A673 (cell line): Measurements from ENCODE around the gene BRWD1. TPM values are rescaled to one million over a fixed set of nuclear protein-coding genes. Genes with fewer than 3 reads are reported as not detected.

Experiments used
- BruUV-seq: library from RNA; stranded (reverse); fragments of 400-500 nt; replicated peaks from 2 replicates; lab custom pipeline; 2021; lab: Mats Ljungman, UMichigan
- CTCF ChIA-PET: fragments of 300-600 bp; sonication (Branson Sonifier 250); formaldehyde crosslinking; loops from one replicate; lab custom pipeline; 2022; ENCODE audit warnings: antibody characterized with exemption; lab: Charles Lee
- POLR2A ChIA-PET: fragments of 300-600 bp; sonication (Branson Sonifier 250); formaldehyde crosslinking; loops from one replicate; lab custom pipeline; 2022; ENCODE audit warnings: antibody characterized with exemption; ENCODE audit not compliant: low non-redundant PET; lab: Charles Lee
- DNase-seq: peaks from one replicate; pipeline ENCODE4 v3.0.0-alpha.2; 2015; ENCODE audit warnings: low spot score
- H3K27ac ChIP-seq: fragments of 200-600 bp; sonication (generic); 2 replicates; pipeline ENCODE4 v1.5.1; 2016; ENCODE audit warnings: mixed run types, low read depth, mild to moderate bottlenecking, mixed read lengths, antibody characterized with exemption, low read length; ENCODE audit not compliant: poor library complexity, severe bottlenecking
- H3K27me3 ChIP-seq: fragments of 200-600 bp; sonication (generic); replicated peaks from 2 replicates; pipeline ENCODE4 v1.6.1; 2017; ENCODE audit warnings: mixed run types, low read depth, mild to moderate bottlenecking, mixed read lengths, antibody characterized with exemption, low read length; ENCODE audit not compliant: insufficient read depth, poor library complexity
- H3K36me3 ChIP-seq: fragments of 200-600 bp; sonication (generic); 2 replicates; pipeline ENCODE4 v1.6.1; 2016; ENCODE audit warnings: mixed run types, mild to moderate bottlenecking, mixed read lengths, antibody characterized with exemption, low read length; ENCODE audit not compliant: insufficient read depth, poor library complexity, severe bottlenecking
- H3K4me1 ChIP-seq: fragments of 200-600 bp; sonication (generic); 2 replicates; pipeline ENCODE4 v1.6.1; 2017; ENCODE audit warnings: mixed run types, mild to moderate bottlenecking, mixed read lengths, antibody characterized with exemption, low read length; ENCODE audit not compliant: insufficient read depth, poor library complexity, severe bottlenecking
- H3K4me3 ChIP-seq: fragments of 200-600 bp; sonication (generic); 2 replicates; pipeline ENCODE4 v1.5.1; 2016; ENCODE audit warnings: low read depth, mixed run types, mild to moderate bottlenecking, mixed read lengths, low read length; ENCODE audit not compliant: poor library complexity, severe bottlenecking
- H3K9me3 ChIP-seq: fragments of 200-600 bp; sonication (generic); 2 replicates; pipeline ENCODE4 v1.6.1; 2016; ENCODE audit warnings: mixed run types, low read depth, mild to moderate bottlenecking, mixed read lengths, antibody characterized with exemption, low read length; ENCODE audit not compliant: poor library complexity, severe bottlenecking
- EZH2 ChIP-seq: fragments of 200-600 bp; sonication (generic); IDR thresholded peaks from 2 replicates; pipeline ENCODE4 v1.6.1; 2017; ENCODE audit warnings: borderline replicate concordance, low read depth, mild to moderate bottlenecking, mixed read lengths, antibody characterized with exemption, low read length; ENCODE audit not compliant: poor library complexity, severe bottlenecking
- intact Hi-C: fragments of 100-400 bp; cut with micrococcal nuclease; formaldehyde crosslinking; loops from one replicate; pipeline ENCODE4 v1.10.0; 2022; ENCODE audit not compliant: unreplicated experiment
- total RNA-seq: library from RNA; stranded (reverse); gene quantifications from 2 replicates; pipeline ENCODE4 v1.2.3, GENCODE V29; 2021
- TF ChIP-seq, protein P1 (sequence below): fragments of 300-800, 200-600 bp; sonication (generic); conservative IDR thresholded peaks from 2 replicates; pipeline ENCODE4 v1.5.1; 2017; ENCODE audit warnings: low read depth, mild to moderate bottlenecking, antibody characterized with exemption, low read length, moderate library complexity, mixed read lengths

Gene BRWD1
- total RNA-seq, 1 experiment from 2014 or later, result 27.6 TPM

DNA sequence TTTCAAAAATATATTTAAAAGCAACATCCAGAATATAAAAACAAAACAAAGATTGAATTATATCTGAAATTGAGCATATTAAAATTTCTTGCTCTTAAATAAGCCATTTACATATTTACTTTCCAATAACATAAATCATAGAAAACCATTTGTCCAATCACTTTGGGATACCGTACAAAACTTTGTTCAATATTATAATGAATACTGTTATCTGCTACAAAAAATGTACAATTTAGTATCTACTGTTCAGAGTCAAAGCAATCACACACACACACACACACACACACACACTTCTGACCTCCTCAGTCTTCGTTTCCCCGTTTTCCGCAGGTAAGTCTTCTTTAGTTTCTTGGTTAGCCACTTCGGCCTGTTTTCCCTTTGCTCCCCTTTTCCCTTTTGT, 31.4 kb upstream of the BRWD1 start:
- peaks cover 59% of the 10 kb centered on the region for H3K36me3 ChIP-seq
- H3K9me3 ChIP-seq, result no peaks in the 10 kb centered on the region
- H3K4me3 ChIP-seq, result no peak overlapping the region
- no peaks in the 10 kb centered on the region for H3K27me3 ChIP-seq
- ChIA-PET POLR2A (no interaction called here), CTCF (no interaction called here)
- intact Hi-C loops, result no loop called here
- H3K27ac ChIP-seq, result no peak overlapping the region
- TF ChIP-seq, protein P1, sequence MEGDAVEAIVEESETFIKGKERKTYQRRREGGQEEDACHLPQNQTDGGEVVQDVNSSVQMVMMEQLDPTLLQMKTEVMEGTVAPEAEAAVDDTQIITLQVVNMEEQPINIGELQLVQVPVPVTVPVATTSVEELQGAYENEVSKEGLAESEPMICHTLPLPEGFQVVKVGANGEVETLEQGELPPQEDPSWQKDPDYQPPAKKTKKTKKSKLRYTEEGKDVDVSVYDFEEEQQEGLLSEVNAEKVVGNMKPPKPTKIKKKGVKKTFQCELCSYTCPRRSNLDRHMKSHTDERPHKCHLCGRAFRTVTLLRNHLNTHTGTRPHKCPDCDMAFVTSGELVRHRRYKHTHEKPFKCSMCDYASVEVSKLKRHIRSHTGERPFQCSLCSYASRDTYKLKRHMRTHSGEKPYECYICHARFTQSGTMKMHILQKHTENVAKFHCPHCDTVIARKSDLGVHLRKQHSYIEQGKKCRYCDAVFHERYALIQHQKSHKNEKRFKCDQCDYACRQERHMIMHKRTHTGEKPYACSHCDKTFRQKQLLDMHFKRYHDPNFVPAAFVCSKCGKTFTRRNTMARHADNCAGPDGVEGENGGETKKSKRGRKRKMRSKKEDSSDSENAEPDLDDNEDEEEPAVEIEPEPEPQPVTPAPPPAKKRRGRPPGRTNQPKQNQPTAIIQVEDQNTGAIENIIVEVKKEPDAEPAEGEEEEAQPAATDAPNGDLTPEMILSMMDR, result no peak
- no peak for TF ChIP-seq EZH2
- peaks cover 20% of the 10 kb centered on the region for H3K4me1 ChIP-seq
- no TSS peak for BruUV-seq
- no peak for DNase-seq

DNA sequence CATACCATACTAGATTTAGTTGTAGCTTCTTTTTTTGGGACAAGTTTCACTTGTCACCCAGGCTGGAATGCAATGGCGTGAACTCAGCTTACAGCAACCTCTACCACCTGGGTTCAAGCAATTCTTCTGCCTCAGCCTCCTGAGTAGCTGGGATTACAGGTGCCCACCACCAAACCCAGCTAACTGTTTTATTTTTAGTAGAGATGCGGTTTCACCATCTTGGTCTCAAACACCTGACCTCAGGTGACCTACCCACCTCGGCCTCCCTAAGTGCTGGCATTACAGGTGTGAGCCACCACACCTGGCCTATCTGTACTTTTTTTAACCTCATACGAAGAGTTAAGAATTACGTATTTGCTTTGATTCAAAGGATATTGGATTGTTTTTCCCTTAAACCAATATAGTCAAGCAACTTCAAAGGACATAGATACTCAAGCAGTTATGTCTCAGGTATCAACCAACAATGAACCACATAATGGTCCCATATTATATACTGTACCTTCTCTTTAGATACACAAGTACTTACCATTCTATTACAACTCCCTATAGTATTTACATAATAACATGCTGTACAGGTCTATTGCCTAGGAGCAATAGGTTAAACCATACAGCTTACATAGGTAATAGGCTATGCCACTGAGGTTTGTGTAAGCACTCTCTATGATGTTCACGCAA, 28.0 kb upstream of the BRWD1 start:
- no peak for DNase-seq
- Histone ChIP-seq H3K36me3 (peaks cover 47% of the 10 kb centered on the region), H3K27ac (no peak overlapping the region), H3K9me3 (no peaks in the 10 kb centered on the region), H3K27me3 (no peaks in the 10 kb centered on the region), H3K4me3 (no peak overlapping the region), H3K4me1 (peaks cover 14% of the 10 kb centered on the region)
- CTCF ChIA-PET, result interaction anchor here (0.6 kb wide), 1 partner anchor 50 kb away, joined by 4 read pairs; no protein-coding TSS in a partner anchor
- TF ChIP-seq, protein P1, result no peak
- no peak for TF ChIP-seq EZH2
- POLR2A ChIA-PET, result no interaction called here
- intact Hi-C loops, result no loop called here
- BruUV-seq, result no TSS peak

DNA sequence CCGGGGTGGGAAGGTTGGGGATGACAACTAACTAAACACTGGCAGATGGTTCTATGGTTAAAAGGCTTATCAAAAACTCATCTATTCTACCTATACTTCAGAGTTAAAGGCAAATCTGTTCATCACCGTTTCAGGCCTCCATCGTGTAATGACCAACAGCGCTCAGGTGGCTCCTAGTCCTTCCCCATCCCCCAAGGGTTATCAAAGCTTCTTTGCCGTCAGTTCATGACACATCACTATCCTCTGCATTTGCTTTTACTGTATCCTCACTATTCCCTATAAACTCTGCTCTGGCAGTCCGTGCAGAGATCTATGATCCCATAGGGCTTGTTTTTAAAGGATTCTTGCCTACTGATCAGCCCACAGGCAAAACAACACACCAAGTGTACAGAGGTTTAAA, 27.3 kb upstream of the BRWD1 start:
- Histone ChIP-seq H3K36me3 (peaks cover 41% of the 10 kb centered on the region), H3K27ac (no peak overlapping the region), H3K4me3 (no peak overlapping the region), H3K27me3 (no peaks in the 10 kb centered on the region), H3K9me3 (no peaks in the 10 kb centered on the region), H3K4me1 (peaks cover 7% of the 10 kb centered on the region)
- ChIA-PET POLR2A (no interaction called here), CTCF (interaction anchor here (0.6 kb wide), 1 partner anchor 51 kb away, joined by 4 read pairs; no protein-coding TSS in a partner anchor)
- intact Hi-C loops, result no loop called here
- no peak for TF ChIP-seq EZH2
- TF ChIP-seq, protein P1, result no peak
- BruUV-seq, result no TSS peak
- no peak for DNase-seq
